Smooth muscle cell of the pulmonary artery (primary cell): Measurements from ENCODE around the gene LRRC4C. TPM values are rescaled to one million over a fixed set of nuclear protein-coding genes. Genes with fewer than 3 reads are reported as not detected.

Experiments
- total RNA-seq: library from RNA; depleted of rRNA; stranded (reverse); fragments of >200 nt; gene quantifications from 2 replicates; pipeline ENCODE4 v1.2.3, GENCODE V29; 2014

The LRRC4C gene
- total RNA-seq = 0.46 and 0.72 TPM in 2 replicates

GRCh38 chr11:41459465-41460401 lies at the start of gene LRRC4C:
LRRC4C (minus strand) TSS chr11:41459652.

